HG02642 (cell line): ENCODE data around the gene RFNG.

Experiments used
- ATAC-seq: cut with Tn5 transposase; IDR thresholded peaks from one replicate; pipeline ENCODE4 v1.9.1; 2021; ENCODE audit warnings: mild to moderate bottlenecking; ENCODE audit not compliant: unreplicated experiment, poor library complexity

The RFNG gene

DNA sequence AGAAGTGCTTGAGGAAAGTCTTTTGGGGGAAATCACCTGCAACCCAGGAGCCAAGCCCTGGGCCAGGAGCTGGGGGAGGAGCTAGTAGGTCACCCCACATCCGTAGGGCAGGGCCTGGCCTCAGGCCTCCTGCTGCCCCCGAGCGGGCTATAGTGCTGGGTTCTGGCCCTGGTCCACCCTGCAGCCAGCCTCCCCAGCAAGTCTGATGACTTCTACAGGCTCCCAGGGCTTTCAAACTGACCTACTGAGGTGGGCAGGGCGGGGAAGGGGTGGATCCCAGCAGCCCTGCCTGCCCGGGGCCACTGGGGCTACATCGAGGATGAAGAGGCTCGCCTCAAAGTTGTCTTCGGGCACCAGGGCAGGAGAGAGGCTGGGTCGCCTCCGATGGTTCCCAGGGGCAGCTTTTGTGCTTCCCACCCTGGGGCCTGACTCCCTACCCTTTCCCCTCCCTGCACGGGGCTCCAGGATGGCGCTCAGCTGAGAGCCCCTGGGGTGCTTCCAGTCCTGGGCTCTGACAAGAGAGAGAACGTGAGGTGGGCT is 33.9 kb downstream of the RFNG start:
- no peak for ATAC-seq

DNA sequence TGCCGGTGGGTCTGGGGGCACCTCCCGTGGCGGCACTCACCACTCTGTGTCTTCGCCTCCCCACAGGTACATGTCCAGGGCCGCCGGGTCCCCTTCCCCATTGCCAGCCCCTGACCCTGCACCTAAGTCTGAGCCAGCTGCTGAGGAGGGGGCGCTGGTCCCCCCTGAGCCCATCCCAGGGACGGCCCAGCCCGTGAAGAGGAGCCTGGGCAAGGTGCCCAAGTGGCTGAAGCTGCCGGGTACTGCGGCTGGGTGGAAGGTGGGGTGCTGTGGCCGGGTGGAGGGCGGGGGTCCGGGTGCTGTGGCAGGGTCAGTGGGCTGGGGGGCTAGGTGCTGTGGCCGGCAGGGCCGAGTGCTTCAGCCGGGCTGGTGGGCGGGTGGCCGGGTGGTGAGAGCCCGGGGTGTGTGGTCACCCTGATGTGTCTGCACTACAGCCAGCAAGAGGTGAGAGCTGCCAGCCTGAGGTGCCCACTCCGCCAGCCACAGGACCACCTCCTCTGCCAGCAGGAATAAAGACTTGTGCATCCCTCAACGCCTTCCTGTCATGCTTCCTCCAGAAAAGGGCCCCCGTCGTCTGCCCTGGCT is 34.6 kb downstream of the RFNG start:
- ATAC-seq: no peak

DNA sequence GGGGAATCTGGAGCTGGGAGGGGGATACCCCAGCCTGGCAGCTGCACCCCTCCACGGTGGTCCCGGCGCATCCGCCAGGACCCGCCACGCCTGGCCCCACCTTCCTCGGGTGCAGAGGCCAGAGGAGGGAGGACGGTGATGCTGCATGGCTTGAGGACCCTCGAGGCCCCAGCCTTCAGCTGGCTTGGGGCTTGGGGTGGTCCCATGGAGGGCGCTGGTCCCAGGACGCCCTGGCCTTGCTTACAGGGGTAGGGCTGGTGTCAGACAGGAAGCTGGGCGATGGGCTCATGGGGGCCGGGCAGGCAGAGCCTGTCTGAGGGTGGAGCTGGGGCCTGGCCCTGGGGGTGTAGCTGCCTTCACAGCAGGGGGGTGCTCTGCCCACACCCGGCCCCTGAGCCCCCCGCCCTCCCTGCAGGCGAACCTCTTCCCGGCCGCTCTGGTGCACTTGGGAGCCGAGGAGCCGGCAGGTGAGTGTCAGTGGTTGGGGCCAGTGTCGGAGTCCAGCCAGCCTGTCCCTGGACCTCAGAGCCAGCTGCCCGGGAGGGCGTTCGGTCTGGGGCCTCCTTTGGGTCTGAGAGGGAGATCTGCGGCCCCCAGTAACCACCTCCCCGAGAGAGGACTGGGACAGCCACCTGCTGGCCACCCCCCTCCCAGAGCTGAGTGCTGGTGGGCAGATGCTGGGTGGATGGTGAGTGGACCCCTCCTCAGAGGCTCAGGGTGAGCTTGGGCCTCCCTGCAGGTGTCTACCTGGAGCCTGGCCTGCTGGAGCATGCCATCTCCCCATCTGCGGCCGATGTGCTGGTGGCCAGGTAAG is 35.3 kb downstream of the RFNG start:
- ATAC-seq: no peak

DNA sequence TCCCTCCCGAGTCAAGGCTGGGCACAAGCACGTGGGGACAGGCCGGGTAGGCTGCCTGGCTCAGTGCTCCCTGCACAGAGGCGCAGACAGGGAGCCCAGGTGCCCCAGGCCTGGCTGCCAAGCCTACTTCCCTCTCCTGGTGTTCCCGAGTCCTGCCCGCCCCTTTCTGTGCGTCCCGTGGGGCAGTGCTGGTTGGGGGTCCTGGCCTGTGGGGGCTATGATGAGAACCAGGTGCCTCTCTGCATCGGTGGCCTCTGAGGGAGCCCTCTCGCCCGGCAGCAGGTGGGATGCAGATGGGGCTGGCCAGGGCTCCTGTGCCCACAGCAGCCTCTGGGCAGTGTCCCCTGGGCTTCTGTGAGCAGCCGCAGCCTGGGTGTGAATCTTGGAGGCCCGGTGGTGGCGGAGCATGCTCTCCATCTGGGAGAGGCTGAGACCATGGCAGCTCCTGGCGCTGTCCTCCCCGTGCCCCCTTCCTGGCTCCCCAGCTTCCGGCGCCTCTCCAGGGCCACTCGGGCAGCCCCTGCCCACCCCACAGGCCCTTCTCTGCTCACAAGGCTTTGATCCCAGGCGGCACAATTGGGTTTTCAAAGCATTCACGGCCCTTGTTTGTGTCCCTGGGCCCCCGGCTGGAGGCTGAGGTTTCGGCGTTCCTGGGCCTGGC is 36.2 kb downstream of the RFNG start:
- no peak for ATAC-seq

DNA sequence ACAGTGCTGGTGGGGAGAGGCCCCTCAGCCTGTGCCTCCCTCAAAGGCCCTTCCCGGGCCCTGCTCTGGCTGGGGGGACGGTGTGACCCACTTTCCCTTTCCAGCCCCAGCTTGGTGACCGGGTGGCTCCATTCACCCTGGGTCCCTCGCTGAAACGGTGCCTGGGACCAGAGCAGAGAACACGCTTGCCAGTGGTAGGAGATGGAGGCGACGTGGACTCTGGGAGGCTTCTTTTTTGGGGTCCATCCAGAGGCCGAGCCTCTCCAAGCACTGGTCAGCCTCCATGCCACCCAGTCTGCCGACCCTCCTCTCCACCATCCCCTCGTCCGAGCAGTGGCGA is 36.7 kb downstream of the RFNG start:
- no peak for ATAC-seq

DNA sequence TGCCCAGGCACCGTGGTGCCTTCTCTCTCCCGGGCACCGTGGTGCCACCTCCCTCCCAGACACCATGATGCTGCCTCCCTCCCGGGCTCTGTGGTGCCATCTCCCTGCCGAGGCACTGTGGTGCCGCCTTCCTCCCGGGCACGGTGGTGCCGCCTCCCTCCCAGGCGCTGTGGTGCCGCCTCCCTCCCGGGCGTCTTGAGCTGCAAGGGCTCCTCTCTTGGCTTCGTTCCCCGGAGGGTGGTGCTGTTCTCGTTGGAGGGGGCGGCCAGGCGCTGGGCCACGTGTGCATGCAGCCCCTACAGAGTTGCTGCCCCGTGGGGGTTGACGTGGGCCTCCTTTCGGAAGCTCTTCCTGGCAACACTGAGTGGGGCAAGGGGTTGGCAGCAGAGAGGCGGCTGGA is 37.2 kb downstream of the RFNG start:
- ATAC-seq: no peak

DNA sequence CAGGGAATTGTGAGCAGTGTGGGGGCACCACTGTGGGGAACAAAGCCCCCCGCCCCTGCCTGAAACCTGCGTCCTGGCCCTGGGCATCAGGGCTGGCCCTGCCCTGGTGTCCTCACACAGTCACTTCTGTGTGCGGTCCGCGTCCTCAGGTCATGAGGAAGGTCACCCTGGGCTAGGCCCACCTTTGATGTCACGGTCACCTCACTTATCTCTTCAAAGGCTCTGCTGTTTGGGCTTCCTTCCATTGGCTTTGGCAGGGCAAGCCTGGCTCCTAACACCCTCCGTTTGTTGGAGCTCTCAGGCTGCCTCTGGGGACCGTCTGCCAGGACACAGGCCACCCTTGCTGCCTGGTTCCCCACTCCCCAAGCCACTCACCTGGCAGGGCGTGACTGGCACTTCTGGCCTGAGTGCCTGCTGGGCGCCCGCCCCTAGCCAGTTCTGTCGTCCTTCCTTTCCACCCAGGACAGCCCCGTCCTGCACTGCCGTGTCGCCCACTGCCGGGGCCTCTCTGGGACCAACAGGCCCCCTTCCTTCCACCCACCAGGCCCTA is 37.8 kb downstream of the RFNG start:
- ATAC-seq: no peak

DNA sequence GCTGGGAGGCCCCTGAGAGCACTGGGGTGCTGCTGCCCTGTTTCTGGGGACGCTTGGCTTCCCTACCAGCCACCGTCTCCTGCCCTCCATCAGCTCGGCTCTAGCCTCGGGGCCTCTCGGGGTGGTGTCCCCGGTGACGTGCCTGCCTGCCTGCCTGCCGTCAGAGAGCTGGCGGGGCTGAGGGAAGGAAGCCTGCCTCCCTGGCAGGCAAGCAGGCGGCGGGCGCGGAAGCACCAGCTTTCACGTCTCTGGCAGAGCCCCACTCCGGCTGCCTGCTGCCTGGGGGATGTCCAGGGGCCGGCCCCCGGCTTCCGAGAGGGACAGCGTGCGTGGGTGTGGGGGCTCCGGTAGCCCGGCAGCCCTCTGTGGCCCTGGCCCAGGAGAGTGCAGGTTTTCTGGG is 38.3 kb downstream of the RFNG start:
- no peak for ATAC-seq

DNA sequence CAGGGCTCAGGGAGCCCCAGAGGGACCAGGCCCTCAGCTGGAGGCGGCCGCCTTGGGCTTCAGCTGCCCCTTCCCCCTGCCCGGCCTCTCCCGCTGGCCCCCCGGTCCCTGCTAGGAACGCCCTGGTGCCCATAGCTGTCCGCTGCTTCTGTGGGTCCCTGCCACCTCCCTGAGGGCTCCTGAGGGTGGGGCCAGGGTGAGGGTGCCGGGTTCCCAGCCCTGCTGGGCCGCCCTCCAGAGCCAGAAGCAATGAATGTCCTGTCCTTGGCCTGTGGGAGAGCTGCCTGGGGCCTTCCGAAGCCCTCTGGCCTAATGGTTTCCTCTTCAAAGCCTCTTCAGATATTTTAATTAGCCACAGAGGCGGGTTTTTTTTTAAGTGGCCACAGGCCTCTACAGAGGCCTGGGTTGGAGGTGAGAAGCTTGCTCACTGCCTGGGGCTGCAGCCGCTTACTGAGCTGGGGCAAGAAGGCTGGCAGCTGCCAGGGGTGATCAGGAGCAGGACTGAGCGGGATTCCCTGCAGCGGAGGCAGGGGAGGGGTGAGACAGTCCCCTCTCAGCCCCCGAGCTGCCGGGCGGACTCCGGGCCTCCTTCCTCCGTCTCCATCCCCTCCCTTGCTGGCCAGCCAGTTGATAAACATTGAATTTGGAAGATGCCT is 38.8 kb downstream of the RFNG start:
- no peak for ATAC-seq

DNA sequence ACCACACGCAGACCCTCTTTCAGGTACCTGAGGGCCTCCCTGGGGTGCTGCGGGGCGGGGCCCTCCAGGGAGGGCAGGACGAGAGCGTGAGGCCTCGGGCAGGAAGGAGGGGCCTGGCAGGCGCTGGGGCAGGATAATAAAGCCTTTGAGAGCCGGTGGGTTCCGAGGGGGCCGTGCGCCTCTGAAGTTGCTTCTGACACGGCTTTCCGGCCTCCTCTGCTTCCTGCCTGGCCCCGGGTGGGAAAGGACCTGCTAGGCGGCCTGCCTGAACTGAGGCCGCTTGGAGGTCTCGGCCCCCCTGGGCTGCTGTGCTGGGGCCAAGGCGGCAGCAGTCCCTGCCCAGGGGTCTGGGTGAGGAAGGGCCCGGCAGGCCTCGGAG is 39.4 kb downstream of the RFNG start:
- no peak for ATAC-seq

DNA sequence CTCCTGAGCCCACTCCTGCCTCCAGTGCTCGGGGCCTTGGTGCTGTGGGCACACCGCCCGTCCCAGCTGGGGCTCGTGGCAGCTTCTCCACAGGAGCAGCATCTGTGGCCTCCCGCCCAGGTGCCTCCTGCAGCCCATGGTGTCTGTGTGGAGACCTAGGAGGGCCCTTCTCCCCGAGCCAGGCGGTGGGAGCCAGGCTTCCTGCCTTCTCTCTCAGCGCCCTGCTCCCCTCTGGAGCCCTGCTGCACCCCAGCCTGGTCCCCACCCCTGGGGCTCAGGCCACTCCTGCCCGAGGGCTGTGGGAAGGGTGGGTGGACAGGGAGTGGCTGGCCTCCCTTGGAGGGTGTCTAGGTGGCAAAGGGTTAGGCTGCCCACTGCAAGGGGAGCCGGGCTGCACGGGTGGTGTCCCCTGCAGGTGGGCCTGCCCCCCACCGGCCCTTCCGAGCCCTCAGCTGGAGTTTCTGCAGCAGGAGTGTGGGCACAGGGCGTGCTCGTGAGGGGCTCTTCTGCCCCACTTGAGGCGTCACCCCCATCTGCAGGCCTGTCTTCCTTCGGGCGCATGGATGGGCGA is 39.9 kb downstream of the RFNG start:
- no peak for ATAC-seq

DNA sequence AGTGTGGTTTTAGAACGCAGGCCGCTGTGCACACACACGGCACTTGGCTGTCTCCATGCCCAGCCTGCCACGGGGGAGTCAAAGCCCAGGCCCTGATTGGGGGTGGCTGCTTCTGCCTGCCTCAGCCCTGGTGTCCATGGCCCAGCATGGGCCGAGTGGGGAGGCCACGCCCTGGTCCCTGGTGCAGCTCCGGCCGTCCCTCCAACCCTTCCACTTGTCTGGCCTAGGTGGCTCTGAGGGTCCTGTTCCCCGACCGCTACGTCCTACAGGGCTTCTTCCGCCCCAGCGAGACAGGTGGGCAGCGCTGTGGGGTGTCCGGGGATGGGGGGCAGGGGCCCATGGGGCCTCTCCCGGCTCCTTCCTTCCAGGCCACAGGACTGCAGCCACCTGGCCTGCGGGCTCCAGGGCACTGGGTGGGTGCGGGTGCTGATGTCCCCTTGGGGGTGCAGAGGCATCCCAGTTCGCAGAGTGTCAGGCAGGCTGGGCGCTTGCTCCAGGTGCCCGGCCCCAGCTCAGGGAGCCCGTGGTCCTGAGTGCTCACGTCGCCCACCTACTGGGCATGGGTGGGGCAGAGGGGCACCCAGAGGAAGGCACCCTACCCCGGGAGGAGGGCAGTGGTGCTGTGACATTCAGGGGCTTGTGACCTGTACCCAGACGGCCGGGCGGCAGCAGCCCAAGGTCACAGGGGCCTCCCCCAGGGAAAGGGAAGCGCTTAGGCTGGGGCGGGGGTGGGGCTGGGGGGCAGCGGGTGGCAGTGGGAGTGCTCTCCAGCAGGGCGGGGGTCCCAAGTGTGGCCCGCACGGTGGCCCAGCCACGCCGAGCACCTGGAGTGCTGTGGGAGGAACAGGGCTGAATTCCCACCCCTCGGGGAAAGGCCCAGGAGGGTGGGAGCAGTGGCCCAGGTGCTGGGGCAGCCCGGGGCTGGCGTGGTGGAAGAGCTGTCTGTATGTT is 40.8 kb downstream of the RFNG start:
- ATAC-seq: no peak

DNA sequence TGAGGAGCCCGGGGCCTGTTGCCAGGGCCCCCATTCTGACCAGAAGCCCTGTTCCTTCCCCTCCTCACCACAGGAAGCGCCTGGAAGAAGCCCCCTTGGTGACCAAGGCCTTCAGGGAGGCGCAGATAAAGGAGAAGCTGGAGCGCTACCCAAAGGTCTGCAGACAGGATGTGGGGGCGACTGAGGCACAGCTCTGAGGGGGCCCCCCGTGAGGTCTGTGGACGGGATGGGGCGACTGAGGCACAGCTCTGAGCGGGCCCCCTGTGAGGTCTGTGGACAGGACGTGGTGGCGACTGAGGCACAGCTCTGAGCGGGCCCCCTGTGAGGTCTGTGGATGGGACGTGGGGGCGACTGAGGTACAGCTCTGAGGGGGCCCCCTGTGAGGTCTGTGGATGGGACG is 42.2 kb downstream of the RFNG start:
- ATAC-seq: no peak

DNA sequence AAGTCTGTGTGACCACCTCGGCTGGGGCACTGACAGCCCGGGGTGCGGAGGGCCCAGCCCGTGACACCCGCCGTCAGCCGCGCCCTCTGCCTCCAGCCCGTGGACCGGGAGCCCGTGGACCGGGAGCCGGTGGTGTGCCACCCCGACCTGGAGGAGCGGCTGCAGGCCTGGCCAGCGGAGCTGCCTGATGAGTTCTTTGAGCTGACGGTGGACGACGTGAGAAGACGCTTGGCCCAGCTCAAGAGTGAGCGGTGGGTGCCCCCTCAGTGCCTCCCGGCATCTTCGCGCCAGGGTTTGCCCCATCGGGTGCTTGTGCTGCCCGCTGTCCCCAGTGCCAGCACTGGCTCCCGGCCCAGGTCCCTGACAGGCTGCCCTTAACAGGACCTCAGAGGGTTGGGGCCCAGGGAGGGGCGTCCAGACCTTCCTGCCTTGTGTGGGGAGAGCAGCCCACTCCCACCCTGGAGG is 42.6 kb downstream of the RFNG start:
- no peak for ATAC-seq

DNA sequence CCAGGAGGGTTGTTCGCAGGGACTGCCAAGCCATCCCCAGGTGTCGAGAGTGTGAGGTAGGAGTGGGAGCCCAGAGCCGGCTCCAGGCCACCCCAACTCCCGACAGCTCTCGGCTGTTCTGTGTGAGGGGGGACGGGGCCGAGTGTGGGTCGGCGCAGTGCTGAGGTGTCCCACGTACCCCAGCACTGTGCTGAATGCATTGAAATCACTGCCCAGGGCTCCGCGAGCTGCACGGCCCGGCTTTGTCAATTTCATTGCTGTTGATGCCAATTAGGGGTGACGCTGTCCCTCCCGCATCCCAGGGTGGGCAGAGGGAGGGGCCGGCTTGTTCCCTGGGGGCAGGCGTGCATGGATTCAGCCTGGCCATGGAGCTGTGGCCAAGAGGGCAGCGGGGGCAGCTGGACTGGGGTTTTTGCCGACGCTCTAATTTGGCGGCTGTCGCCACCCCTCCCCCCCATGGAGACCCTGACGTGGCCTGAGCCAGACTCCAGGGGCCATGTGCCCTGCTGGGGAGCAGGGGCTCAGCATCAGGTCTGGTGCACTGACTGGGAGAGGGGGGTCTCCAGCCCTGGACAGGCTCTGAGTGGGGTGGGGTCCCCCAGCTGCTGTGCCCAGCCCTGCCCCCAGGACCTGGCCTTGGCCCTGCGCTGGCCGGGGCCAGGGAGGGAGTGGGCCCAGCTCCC is 43.2 kb downstream of the RFNG start:
- ATAC-seq: no peak

DNA sequence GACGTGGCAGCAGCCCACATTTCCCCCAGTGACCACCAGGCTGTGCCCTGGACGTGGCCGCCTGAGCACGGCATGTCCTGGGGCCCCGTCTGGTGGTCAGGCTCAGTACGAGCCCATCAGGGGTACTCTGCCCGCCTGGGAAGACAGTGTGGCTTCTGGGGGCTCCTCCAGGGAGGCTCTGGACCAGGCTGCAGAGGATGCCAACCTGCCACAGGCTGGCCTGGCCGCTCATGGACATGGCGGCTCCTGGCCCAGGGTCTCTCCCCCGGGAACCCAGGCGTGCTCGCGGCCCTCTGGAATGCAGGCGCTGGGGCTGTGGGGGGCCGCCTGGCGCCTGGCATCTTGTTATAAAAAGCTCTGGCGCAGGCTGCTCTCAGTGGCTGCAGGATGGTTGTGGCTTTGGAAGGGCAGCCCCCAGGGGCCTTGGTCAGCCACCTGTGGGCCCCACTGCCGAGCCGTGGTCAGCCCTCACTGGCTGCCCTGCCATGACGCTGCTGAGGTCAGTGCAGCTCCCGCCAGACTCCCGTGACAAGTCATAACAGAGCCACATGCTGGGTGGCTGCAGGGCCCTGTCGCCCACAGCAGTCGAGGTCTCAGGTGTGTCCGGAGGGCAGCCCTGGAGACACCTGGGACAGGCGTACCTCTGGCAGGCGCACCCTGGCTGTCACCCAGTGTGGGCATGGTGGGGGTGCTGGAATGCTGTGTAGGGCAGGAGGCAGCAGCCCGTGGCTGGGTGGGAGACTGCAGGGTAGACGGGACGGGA is 43.9 kb downstream of the RFNG start:
- ATAC-seq: no peak

DNA sequence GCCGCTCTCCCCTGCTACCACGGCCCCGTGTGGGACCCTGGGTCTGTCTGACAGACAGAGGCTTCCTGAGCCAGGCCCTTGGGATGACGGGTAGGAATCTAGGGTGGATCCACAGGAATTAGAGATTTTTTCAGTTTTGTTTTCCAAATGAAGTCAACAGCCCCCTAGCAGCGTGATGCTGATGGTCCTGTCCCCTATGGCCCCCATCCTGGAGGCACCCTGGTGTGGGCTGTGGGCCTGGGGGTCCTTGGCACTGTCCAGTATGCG is 44.5 kb downstream of the RFNG start:
- ATAC-seq: no peak
